Chondrocyte (in vitro differentiated cells): Measurements from ENCODE around the gene EPGN. TPM values are rescaled to one million over a fixed set of nuclear protein-coding genes. Genes with fewer than 3 reads are reported as not detected.
A peak's percentile ranks its signal among the peaks of the same experiment; 100 is the strongest.

Source experiments
- DNase-seq: peaks from one replicate; pipeline ENCODE4 v3.0.0; 2021; ENCODE audit warnings: mixed read lengths, low spot score
- H3K27ac Mint-ChIP-seq: one replicate; pipeline ENCODE4 v1.8.0; 2021; ENCODE audit warnings: mild to moderate bottlenecking, moderate library complexity, mixed read lengths; ENCODE audit not compliant: unreplicated experiment
- H3K27me3 Mint-ChIP-seq: 2 replicates; pipeline ENCODE4 v1.8.0; 2021; ENCODE audit warnings: low read depth, mixed read lengths
- H3K36me3 Mint-ChIP-seq: 2 replicates; pipeline ENCODE4 v1.8.0; 2021; ENCODE audit warnings: low read depth, mixed read lengths
- H3K4me1 Mint-ChIP-seq: 2 replicates; pipeline ENCODE4 v1.8.0; 2021; ENCODE audit warnings: low read depth, mild to moderate bottlenecking, mixed read lengths
- H3K4me3 Mint-ChIP-seq: one replicate; pipeline ENCODE4 v1.8.0; 2021; ENCODE audit warnings: mild to moderate bottlenecking, moderate library complexity, mixed read lengths; ENCODE audit not compliant: unreplicated experiment
- H3K9me3 Mint-ChIP-seq: 2 replicates; pipeline ENCODE4 v1.8.0; 2021; ENCODE audit warnings: low read depth, mixed read lengths
- CTCF ChIP-seq: fragments of 200-600 bp; sonication (generic); IDR thresholded peaks from 2 replicates; pipeline ENCODE4 v1.5.0; 2021; ENCODE audit warnings: antibody characterized with exemption, mild to moderate bottlenecking, moderate library complexity
- total RNA-seq: library from RNA; stranded (reverse); gene quantifications from 3 replicates; pipeline ENCODE4 v1.2.1, GENCODE V29; 2021

The EPGN gene
- total RNA-seq, 1 donor from 2014 or later: 0.62 TPM

- DNase-seq: no peak
- Mint-ChIP-seq H3K4me3 (no peak overlapping the region), H3K36me3 (no peaks in the 10 kb centered on the region), H3K9me3 (no peaks in the 10 kb centered on the region), H3K4me1 (peaks cover 4% of the 10 kb centered on the region), H3K27me3 (no peaks in the 10 kb centered on the region), H3K27ac (no peak overlapping the region)
- no peak for TF ChIP-seq CTCF
Observed at GRCh38 chr4:74304095-74304625, 4.1 kb upstream of the EPGN start.

- no peak for TF ChIP-seq CTCF
- no peak overlapping the region for H3K27ac Mint-ChIP-seq
- H3K4me3 Mint-ChIP-seq: no peak overlapping the region
- no peaks in the 10 kb centered on the region for H3K9me3 Mint-ChIP-seq
- H3K27me3 Mint-ChIP-seq: no peaks in the 10 kb centered on the region
- DNase-seq: no peak
- H3K4me1 Mint-ChIP-seq: peaks cover 4% of the 10 kb centered on the region
- no peaks in the 10 kb centered on the region for H3K36me3 Mint-ChIP-seq
Observed at GRCh38 chr4:74305000-74305399, 3.3 kb upstream of the EPGN start.

GRCh38 chr4:74307170-74307569 lies 1.1 kb upstream of the EPGN start:
- H3K27ac Mint-ChIP-seq: no peak overlapping the region
- H3K9me3 Mint-ChIP-seq: no peaks in the 10 kb centered on the region
- no peak for TF ChIP-seq CTCF
- peaks cover 6% of the 10 kb centered on the region for H3K4me1 Mint-ChIP-seq
- no peaks in the 10 kb centered on the region for H3K36me3 Mint-ChIP-seq
- no peak for DNase-seq
- no peaks in the 10 kb centered on the region for H3K27me3 Mint-ChIP-seq
- H3K4me3 Mint-ChIP-seq: no peak overlapping the region

GRCh38 chr4:74309223-74309622 lies 953 bp downstream of the EPGN start:
- Mint-ChIP-seq H3K36me3 (no peaks in the 10 kb centered on the region), H3K4me3 (no peak overlapping the region), H3K27ac (no peak overlapping the region), H3K9me3 (no peaks in the 10 kb centered on the region), H3K27me3 (no peaks in the 10 kb centered on the region), H3K4me1 (peaks cover 6% of the 10 kb centered on the region)
- DNase-seq: no peak
- TF ChIP-seq CTCF: no peak

GRCh38 chr4:74311696-74312313 lies 3.5 kb downstream of the EPGN start:
- Mint-ChIP-seq H3K36me3 (no peaks in the 10 kb centered on the region), H3K9me3 (no peaks in the 10 kb centered on the region), H3K27me3 (no peaks in the 10 kb centered on the region), H3K27ac (no peak overlapping the region), H3K4me1 (peaks cover 10% of the 10 kb centered on the region), H3K4me3 (no peak overlapping the region)
- peak; percentile 96 for TF ChIP-seq CTCF
- DNase-seq: no peak
